CD4-positive, alpha-beta T cell treated with Interleukin-21 for 1 hour (primary cell): ENCODE results near the gene SKA2.
"Not testable (repeated sequence)": the region's sequence is repeated elsewhere in the genome, so short reads cannot be mapped to it uniquely, and the experiment has no call there.

Source experiments
- DNase-seq: peaks from one replicate; pipeline ENCODE4 v3.0.0-alpha.2; 2020

The SKA2 gene

DNA sequence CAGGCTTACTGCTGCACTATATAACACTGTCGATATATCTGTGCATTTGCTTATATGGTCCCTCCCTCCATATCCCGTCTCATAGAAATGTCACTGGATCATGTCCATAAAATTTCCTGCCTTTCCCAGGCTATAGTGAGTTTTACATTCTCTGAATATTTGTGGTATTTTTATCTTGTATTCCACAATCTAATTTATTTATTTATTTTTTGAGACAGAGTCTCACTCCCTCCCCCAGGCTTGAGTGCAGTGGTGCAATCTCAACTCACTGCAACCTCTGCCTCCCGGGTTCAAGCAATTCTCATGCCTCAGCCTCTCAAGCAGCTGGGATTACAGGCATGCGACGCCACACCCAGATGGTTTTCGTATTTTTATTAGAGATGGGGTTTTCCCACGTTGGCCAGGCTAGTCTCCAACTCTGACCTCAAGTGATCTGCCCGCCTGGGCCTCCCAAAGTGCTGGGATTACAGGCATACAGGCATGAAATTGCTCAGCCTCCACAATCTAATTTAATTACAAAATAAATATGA, 61.2 kb downstream of the SKA2 start:
- no peak for DNase-seq

DNA sequence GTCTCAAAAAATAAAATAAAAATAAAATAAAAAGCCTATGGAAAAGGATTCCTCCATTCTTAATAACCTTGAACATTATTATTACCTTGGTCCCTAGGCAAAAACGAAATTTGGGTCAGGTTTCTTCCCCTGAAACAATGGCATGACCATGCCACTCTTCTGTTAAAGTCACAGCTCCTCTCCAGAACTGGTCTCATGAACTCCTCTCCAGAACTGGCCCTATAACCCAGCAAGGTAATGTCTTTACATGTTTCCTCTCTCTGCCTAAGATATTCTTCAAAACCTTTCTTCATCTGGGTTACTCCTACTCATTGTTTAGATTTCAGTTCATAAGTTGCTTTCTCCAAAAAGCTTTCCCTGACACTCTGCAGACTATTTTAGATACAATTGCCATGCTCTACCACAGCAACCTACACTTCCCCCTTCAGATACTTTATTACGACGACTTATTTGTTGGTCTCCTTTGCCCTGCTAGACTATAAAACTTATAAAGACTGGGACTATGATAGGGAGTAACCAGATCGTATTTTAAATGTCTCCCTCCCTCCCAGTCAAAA, 61.8 kb downstream of the SKA2 start:
- DNase-seq = no peak

DNA sequence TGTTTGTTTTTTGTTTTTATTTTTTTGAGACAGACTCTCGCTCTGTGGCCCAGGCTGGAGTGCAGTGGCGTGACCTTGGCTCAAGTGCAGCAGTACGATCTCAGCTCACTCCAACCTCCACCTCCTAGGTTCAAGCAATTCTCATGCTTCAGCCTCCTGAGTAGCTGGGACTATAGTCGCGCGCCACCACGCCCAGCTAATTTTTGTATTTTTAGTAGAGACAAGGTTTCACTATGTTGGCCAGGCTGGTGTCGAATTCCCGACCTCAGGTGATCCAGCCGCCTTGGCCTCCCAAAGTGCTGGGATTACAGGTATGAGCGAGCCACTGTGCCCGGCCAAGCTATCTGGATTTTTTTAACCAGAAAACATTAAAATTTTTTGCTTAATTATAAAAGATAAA, 64.4 kb downstream of the SKA2 start:
- not testable (repeated sequence) for DNase-seq

DNA sequence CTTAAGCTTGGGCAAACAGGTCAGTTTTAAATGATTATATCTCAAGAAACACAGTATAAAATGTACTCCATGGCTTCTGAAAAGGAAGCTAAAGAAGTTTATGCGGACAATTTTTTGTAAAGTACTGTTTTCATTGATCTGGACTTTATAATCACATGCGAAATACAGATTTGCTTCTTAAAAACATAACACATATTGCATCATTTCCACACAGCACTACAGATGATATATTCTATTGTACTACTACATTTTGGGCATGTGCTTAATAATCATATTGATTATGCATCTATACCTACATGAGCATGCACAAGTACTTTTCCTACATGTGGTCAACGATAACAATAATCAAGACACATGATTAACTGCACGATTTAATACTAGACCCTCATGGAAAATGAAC, 70.8 kb downstream of the SKA2 start:
- no peak for DNase-seq

DNA sequence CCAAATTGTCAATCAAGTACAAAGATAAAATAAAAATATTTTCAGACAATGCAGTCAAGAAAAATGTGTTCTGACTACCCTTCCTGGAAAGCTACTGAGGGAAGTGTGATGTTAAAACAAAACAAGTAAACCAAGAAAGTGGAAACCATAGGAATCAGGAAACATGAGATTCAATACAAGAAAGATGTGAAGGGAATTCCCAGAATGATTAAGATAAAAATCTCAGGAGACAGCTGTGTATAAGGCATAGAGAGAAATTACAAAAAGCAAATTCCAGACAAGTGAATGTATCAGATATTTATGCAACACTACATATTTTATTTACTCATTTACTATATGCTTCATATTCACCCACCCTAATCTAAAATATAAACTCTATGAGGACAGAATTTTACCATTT, 80.5 kb downstream of the SKA2 start:
- no peak for DNase-seq

DNA sequence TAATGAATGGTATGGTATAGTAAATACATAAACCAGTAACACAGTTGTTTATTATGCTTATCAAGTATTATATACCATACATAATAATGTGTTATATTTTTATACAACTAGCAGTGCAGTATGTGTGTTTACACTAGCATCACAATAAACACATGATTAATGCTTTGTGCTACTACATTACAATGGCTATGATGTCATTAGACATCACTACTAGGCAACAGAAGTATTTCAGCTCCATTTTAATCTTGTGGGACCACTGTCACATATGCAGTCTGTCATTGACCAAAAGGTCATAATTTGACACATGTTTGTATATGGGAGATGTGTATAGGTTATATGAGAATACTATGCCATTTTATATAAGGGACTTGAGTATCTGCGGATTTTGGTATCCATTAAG, 81.0 kb downstream of the SKA2 start:
- DNase-seq = no peak

DNA sequence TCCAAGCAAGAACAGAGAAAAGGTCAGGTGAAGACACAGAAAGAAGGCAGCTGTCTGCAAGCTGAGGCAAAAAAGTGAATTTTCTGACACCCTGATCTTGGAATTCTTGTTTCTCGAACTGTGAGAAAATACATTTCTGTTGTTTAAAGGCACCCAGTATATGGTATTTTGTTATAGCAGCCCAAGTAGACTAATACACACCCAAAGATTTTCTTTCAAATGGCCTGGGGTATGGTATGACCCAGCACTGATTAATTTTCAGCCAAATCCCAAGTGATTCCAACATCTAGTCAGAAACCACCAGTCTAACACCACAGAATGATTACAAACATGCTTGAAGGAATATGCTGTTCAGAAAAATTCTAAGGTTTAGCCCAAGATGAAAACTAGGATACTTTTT, 85.1 kb downstream of the SKA2 start:
- DNase-seq = no peak

DNA sequence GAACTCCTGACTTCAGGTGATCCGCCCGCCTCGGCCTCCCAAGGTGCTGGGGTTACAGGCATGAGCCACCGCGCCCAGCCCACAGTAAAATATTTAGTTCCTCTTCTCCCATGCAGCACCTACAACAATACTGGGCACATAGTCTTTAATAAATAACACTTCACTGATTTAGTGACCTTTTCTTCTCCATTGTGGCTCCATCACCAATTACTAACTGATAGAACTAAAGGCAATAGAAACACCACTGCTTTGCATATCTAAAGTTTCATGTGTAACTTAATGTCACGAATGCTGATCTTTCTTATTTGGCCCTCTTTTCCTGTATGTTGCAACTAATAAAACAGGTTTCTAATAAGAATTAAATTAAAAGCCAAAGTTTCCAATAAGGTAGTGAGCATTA, 87.2 kb downstream of the SKA2 start:
- DNase-seq = no peak

DNA sequence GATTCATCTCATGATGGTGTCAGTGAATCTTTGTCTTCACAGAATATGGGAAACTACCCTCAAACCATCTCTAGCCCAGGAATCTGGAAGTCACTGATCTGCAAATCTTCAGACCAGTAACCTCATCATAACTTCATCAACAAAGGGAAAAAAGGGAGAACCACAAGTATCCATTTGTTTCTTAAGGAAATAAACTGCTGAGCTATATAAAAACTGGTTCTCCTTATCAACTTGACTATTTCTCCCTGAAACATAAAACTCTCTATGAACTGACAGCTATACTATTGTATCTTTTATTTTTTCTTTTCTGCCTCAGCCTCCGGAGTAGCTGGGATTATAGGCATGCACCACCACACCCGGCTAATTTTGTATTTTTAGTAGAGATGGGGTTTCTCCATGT, 87.6 kb downstream of the SKA2 start:
- no peak for DNase-seq

DNA sequence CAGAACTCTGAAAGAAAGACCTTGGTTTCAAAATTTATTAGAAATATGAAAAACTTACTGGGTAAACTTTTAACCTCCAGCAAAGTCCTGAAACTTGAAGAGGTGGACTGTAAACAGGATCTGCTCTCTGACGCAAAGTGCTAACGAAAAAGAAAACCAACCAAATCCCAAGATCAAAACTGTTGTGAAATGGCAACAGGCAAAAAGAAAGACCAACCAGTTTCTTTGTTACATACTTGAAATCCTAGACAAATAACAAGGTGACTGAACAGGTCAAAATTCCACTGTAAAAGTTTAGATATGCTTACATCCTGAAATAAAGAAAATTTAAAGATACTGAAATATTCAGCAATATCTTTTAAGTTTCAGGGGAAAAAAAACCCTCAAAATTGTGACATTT, 92.5 kb downstream of the SKA2 start:
- DNase-seq = no peak
